GM20000 (cell line): ENCODE measurements around the gene ELN.

ENCODE experiments used
- DNase-seq: peaks from one replicate; pipeline ENCODE4 v3.0.0; 2012; ENCODE audit warnings: low spot score
- CTCF ChIP-seq: IDR thresholded peaks from 2 replicates; pipeline ENCODE4 v1.5.1; 2012; ENCODE audit warnings: mild to moderate bottlenecking, control low read depth; ENCODE audit errors: extremely low read depth, missing control alignments

ELN gene

GRCh38 chr7:73985737-73986141, 42.2 kb upstream of the ELN start:
- no peak for TF ChIP-seq CTCF
- DNase-seq: no peak

DNA sequence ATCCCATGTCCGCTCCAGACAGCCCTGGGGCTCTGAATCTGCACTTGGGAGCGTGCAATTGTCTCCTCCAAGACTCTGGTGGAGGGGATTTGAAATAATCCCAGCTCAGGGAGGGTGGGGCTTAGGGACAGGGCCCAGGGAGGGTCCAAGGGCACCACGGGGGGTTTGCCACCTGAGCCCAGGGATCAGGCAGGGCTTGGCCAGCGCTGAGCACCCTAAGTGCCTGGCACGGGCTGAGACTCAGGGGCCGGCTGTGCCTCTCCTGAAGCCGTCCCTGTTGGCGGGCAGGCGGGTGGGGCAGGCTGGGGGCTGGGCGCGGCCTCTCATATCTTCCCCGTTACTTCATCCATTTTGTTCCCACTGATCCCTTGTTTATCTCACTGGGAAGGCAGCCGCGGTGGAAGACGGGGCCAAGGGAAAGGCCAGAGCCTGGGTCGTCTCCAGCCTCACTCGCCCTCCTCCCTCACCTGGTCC, 41.8 kb upstream of the ELN start:
- TF ChIP-seq CTCF: no peak
- no peak for DNase-seq

- TF ChIP-seq CTCF: no peak
- DNase-seq: no peak
Observed at GRCh38 chr7:73987298-73987697, 40.7 kb upstream of the ELN start.

GRCh38 chr7:73988197-73988596, 39.8 kb upstream of the ELN start:
- no peak for DNase-seq
- no peak for TF ChIP-seq CTCF

GRCh38 chr7:73991522-73992100, 36.4 kb upstream of the ELN start:
- TF ChIP-seq CTCF: no peak
- no peak for DNase-seq

GRCh38 chr7:73992101-73992562, 35.8 kb upstream of the ELN start:
- DNase-seq: no peak
- no peak for TF ChIP-seq CTCF

DNA sequence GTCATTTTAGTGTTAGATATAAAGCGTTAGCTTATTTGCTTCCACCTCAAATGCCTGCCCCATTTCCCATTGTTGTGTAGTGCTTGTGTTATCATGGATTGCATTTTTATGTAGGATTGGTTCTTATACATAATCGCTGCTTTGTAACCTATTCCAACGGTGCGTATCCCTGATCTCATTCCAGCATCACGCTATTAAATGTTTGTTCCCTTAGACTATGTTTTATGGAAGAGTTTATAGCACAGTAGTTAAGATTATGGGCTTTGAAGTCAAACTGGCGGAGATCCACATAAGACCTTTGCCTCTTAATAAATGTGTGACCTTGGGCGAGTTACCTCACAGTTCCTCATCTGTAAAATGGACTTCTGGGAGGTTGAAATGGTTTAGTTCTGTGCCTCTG, 34.0 kb upstream of the ELN start:
- TF ChIP-seq CTCF: no peak
- no peak for DNase-seq
